ENCODE results near the gene ASXL1.
A peak's percentile ranks its signal among the peaks of the same experiment; 100 is the strongest.

The ASXL1 gene

GRCh38 chr20:32359633-32360332, 1.7 kb downstream of the ASXL1 start:
- H2AFZ ChIP-seq, result peak overlapping the region; percentile 56
- peak overlapping the region; percentile 72 for H3K4me3 ChIP-seq (ENCODE audit: low read depth, low read length)
- no peaks in the 10 kb centered on the region for H3K36me3 ChIP-seq (ENCODE audit: control insufficient read depth, insufficient read depth, low read length)
- H3K9me3 ChIP-seq (ENCODE audit: control insufficient read depth, low read length), result no peaks in the 10 kb centered on the region
- H3K4me2 ChIP-seq (ENCODE audit: low read length), result peak overlapping the region; percentile 86
- peaks cover 10% of the 10 kb centered on the region for H3K79me2 ChIP-seq
- no peaks in the 10 kb centered on the region for H3K27me3 ChIP-seq (ENCODE audit: control insufficient read depth, insufficient read depth, low read length)
- peak overlapping the region; percentile 78 for H3K27ac ChIP-seq
- peaks cover 12% of the 10 kb centered on the region for H3K4me1 ChIP-seq
- no peak for TF ChIP-seq CTCF (IDR thresholded peaks at IDR 0.05)
- H3K9ac ChIP-seq, result no peak overlapping the region

- H3K4me1 ChIP-seq, result peaks cover 12% of the 10 kb centered on the region
- H3K27me3 ChIP-seq (ENCODE audit: control insufficient read depth, insufficient read depth, low read length), result no peaks in the 10 kb centered on the region
- peak overlapping the region; percentile 78 for H3K27ac ChIP-seq
- no peak overlapping the region for H2AFZ ChIP-seq
- H3K79me2 ChIP-seq, result peaks cover 10% of the 10 kb centered on the region
- H3K36me3 ChIP-seq (ENCODE audit: control insufficient read depth, insufficient read depth, low read length), result no peaks in the 10 kb centered on the region
- peak overlapping the region; percentile 86 for H3K4me2 ChIP-seq (ENCODE audit: low read length)
- TF ChIP-seq CTCF (IDR thresholded peaks at IDR 0.05), result no peak
- no peak overlapping the region for H3K9ac ChIP-seq
- peak overlapping the region; percentile 72 for H3K4me3 ChIP-seq (ENCODE audit: low read depth, low read length)
- H3K9me3 ChIP-seq (ENCODE audit: control insufficient read depth, low read length), result no peaks in the 10 kb centered on the region
Measured at GRCh38 chr20:32360333-32360634, 2.2 kb downstream of the ASXL1 start.

- TF ChIP-seq CTCF (IDR thresholded peaks at IDR 0.05), result no peak
Measured at GRCh38 chr20:32362901-32363364, 4.8 kb downstream of the ASXL1 start.

GRCh38 chr20:32363492-32363891, 5.4 kb downstream of the ASXL1 start:
- Histone ChIP-seq H3K79me2 (peaks cover 10% of the 10 kb centered on the region), H3K4me3 (ENCODE audit: low read depth, low read length) (no peak overlapping the region), H3K9ac (no peak overlapping the region), H3K4me2 (ENCODE audit: low read length) (no peak overlapping the region), H3K9me3 (ENCODE audit: control insufficient read depth, low read length) (no peaks in the 10 kb centered on the region), H3K27me3 (ENCODE audit: control insufficient read depth, insufficient read depth, low read length) (no peaks in the 10 kb centered on the region), H3K4me1 (peaks cover 9% of the 10 kb centered on the region), H3K27ac (no peak overlapping the region), H3K36me3 (ENCODE audit: control insufficient read depth, insufficient read depth, low read length) (no peaks in the 10 kb centered on the region), H2AFZ (no peak overlapping the region)
- TF ChIP-seq CTCF (IDR thresholded peaks at IDR 0.05), result no peak

More at GRCh38 chr20:32362901-32363364, 4.8 kb downstream of the ASXL1 start:
- Histone ChIP-seq H2AFZ (no peak overlapping the region), H3K4me2 (ENCODE audit: low read length) (no peak overlapping the region), H3K27me3 (ENCODE audit: control insufficient read depth, insufficient read depth, low read length) (no peaks in the 10 kb centered on the region), H3K9me3 (ENCODE audit: control insufficient read depth, low read length) (no peaks in the 10 kb centered on the region), H3K4me3 (ENCODE audit: low read depth, low read length) (no peak overlapping the region), H3K27ac (no peak overlapping the region), H3K4me1 (peaks cover 9% of the 10 kb centered on the region), H3K36me3 (ENCODE audit: control insufficient read depth, insufficient read depth, low read length) (no peaks in the 10 kb centered on the region), H3K79me2 (peaks cover 10% of the 10 kb centered on the region), H3K9ac (no peak overlapping the region)

Measured in parathyroid adenoma (tissue), 2 donors.